Jurkat, Clone E6-1 (cell line): ENCODE measurements around the gene BTNL8. TPM values are rescaled to one million over a fixed set of nuclear protein-coding genes. Genes with fewer than 3 reads are reported as not detected.

Source experiments
- DNase-seq: peaks from one replicate; pipeline ENCODE4 v3.0.0-alpha.2; 2011; ENCODE audit warnings: low read depth, low spot score
- H3K4me3 ChIP-seq: 2 replicates; pipeline ENCODE4 v1.5.1; 2011; ENCODE audit warnings: mild to moderate bottlenecking, low read length, control low read depth, moderate library complexity
- polyA plus RNA-seq: library from polyadenylated mRNA; unstranded; fragments of >200 nt; gene quantifications from one replicate; pipeline ENCODE4 v1.2.1, GENCODE V29; 2012; ENCODE audit warnings: missing spikeins; ENCODE audit not compliant: insufficient read length, insufficient read depth

The BTNL8 gene
- polyA plus RNA-seq: not detected

DNA sequence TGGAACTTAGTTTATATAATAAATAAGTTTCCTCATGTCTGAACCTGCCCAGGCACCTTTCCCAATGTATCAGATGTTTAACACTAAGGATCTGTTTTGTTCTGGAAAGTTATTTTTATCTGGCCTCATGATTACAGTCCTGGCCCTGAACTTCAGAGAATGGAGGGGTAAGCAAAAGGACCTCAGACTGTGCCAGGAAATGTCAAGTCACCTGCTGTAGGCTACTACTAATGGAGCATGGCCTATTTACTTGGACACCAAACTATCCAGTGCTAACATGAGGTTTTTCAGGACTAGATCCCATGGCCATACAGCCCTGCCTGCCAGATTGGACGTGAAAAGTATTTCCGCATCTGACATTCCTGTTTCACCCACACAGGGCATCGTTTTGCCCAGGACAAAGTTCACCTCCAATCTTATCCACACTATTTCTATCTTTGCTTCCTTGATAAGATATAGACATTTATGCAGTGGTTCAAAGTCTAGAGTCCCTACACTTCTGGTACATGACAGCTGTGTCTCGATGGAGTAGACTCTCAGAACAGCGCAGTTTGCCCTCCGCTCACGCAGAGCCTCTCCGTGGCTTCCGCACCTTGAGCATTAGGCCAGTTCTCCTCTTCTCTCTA lies at the start of gene BTNL8:
Gene BTNL8 (plus strand): TSS at position 539 of the 626 bp plus-strand sequence. CDS start 152 bp downstream, outside the sequence.
- H3K4me3 ChIP-seq: no peak within 1 kb of the TSS
- no peak for DNase-seq

- no peak for DNase-seq
Observed at GRCh38 chr5:180849827-180850226, 49.1 kb upstream of the BTNL8 start.

GRCh38 chr5:180850434-180851078 lies 48.4 kb upstream of the BTNL8 start:
- H3K4me3 ChIP-seq: no peak overlapping the region
- DNase-seq: no peak

More at GRCh38 chr5:180849827-180850226, 49.1 kb upstream of the BTNL8 start:
- no peak overlapping the region for H3K4me3 ChIP-seq

DNA sequence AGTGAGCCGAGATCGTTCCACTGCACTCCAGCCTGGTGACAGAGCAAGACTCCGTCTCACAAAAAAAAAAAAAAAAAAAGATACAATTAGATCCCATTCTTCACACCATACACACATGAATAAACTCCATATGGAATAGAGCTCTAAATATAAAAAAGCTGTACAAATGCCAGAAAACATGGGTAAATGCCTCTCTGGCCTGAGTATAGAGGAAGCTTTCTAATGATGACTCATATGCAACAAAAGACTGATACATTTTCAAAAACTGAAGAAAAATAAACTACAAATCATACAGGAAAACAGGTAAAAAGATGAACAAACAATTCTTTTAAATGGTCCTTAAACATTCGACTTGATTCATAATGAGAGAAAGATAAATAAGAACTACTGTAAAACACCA lies 46.5 kb upstream of the BTNL8 start:
- no peak overlapping the region for H3K4me3 ChIP-seq
- DNase-seq: no peak

DNA sequence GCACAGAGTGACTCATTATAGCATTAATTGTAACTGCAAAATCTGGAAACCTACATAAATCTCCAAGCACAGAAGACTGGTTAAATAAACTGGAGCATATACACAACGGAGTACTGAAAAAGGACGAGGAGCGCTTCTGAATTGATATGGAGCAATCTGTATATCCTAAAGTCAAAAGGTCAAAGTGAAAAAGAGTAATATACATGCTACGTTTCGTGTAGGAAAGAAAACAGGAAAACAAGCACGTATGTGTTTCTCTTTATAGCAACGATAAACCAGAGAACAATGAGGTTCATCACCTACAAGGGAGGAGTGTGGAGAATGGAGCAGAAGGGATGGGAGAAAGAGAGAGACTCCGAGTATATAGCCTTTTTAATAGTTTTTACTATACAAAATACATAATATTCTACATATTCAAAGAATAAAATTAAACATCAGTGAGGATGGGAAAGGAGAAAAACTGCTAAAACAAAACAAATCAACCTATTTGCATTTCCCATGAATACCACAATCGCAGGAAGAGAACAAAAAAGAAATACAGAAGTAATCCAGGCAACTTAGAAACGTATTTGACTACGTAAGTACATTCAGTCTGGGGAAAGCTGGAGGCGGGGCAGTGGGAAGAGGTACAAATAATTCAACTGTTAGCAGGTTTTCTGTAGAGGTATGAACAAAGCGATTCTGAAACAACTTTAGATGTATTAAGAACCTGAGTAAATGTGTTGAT lies 45.7 kb upstream of the BTNL8 start:
- H3K4me3 ChIP-seq: no peak overlapping the region
- no peak for DNase-seq

DNA sequence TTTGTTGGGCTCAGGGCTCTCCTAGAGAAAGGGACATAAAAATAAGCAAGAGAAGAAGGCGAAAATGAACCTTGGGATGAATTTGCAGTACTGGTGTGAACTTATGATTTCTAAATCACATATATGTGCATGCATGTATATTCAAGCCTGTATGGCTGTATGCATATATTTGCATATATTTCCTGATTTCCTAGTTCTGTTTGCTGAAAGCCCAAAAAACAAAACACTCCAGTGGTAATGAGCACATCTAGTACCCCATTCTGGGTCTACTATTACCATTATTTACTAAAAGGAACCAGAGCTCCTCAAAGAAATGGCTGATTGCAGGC lies 45.1 kb upstream of the BTNL8 start:
- H3K4me3 ChIP-seq: no peak overlapping the region
- DNase-seq: no peak

GRCh38 chr5:180858586-180858985 lies 40.4 kb upstream of the BTNL8 start:
- DNase-seq: no peak
- no peak overlapping the region for H3K4me3 ChIP-seq

DNA sequence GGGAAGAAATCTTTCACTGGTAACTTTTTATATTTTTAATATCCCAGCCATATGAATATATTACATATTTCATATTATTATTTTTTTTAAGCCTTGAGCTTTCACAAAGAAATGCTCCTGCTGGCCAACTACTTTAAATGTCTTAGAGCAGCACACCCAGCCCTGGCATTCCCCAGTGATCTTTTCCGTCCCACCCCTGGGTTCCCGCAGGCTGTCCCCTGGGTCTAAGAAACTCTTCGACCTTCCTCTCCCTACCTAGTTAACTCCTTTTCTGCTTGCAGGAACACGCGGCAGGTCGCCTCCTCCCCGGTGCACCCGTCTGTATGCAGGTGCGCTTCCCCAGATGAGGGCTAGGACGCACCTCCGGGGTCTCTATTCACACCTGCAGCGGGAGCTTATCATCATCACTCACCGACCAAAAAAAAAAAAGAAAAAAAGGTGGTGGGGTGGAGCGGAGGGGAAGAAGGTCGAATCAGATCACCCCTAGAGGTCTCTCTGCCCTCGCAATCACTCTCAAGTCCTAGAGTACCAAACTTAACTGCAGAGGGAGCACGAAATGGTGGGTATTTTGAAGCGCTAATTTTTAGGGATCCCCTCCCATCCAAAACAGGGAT lies 38.6 kb upstream of the BTNL8 start:
- H3K4me3 ChIP-seq: peak overlapping the region; percentile 89
- peak; percentile 86 for DNase-seq

- DNase-seq: peak; percentile 75
- peak within 1 kb of the TSS; percentile 89 for H3K4me3 ChIP-seq
Observed at GRCh38 chr5:180860887-180861822, 37.8 kb upstream of the BTNL8 start, which contains the start of gene ZFP62. Gene ZFP62, minus strand, starts transcription at chr5:180861276. Its CDS starts 57 bp downstream, at chr5:180861219.

- no peak for DNase-seq
- H3K4me3 ChIP-seq: no peak overlapping the region
Observed at GRCh38 chr5:180862645-180863044, 36.3 kb upstream of the BTNL8 start.

- H3K4me3 ChIP-seq: no peak overlapping the region
- DNase-seq: no peak
Observed at GRCh38 chr5:180865981-180866695, 32.8 kb upstream of the BTNL8 start.

DNA sequence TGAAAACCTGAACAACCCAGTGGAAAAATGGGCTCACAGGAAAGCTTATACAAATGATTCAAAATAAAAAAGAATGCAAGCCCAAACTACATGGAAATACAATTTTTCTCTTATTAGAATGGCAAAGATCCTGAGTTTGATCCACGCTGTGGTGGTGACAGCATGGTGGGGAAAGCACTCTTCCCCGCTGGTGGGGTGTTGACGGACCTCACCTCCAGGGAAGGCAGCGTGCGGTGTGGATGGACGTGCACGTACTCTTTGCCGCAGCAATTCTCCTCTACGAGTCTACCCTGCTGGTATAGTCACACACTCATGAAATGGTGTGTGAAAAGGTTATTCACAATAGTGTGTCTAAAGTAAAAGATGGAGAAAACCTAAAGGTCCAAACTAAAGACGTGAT lies 32.0 kb upstream of the BTNL8 start:
- no peak for DNase-seq
- H3K4me3 ChIP-seq: no peak overlapping the region

DNA sequence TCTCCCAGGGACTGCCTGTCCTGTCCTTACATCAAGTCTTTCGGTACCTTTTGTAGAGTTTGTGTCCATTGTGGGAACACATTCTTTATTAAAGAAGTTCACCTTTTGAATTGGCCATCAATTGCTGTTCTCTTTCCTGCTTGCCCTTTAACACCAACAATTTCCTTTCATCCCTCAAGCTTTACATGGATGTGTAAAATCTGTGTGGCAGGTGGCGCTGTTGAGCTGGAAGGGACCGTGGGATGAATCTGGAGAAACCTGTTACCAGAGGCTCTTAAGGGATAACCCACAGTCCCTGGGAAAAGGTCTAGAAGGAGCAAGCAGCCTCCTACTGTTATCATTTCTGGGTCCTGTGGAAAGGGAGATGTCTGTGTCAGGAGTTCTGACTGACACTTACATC lies 30.0 kb upstream of the BTNL8 start:
- DNase-seq: peak; percentile 57
- no peak overlapping the region for H3K4me3 ChIP-seq

DNA sequence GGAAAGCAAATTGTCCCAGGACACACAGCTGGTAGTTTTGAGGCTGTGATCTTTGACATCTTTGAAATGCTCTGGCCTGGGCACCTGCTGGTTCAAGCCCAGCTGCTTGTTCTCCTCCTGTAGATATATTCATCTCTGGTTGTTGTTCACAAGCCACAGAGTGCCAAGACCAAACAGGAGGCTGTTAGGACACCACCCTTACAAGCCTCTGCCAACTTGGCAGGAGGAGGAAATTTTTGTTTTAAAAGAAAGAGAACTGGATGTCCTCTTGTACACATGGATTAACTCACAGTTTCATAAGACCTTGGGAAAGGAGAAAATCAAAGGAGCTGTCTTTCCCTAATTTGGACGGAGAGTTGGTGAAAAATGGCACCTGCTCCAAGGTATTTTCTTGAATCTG lies 29.4 kb upstream of the BTNL8 start:
- DNase-seq: no peak
- no peak overlapping the region for H3K4me3 ChIP-seq

- no peak overlapping the region for H3K4me3 ChIP-seq
- no peak for DNase-seq
Observed at GRCh38 chr5:180870276-180871068, 28.5 kb upstream of the BTNL8 start.

- no peak overlapping the region for H3K4me3 ChIP-seq
- DNase-seq: no peak
Observed at GRCh38 chr5:180872419-180872818, 26.5 kb upstream of the BTNL8 start.
